GM19467 (cell line): ENCODE measurements around the gene EFNA1.

ENCODE experiments used
- ATAC-seq: cut with Tn5 transposase; IDR thresholded peaks from one replicate; pipeline ENCODE4 v1.9.1; 2021; ENCODE audit warnings: mild to moderate bottlenecking, moderate library complexity; ENCODE audit not compliant: unreplicated experiment

Gene EFNA1

GRCh38 chr1:155127105-155127966 lies at the start of gene EFNA1:
Gene EFNA1, plus strand, starts transcription at chr1:155127876. Its CDS starts 102 bp downstream, at chr1:155127978.
- no peak for ATAC-seq

DNA sequence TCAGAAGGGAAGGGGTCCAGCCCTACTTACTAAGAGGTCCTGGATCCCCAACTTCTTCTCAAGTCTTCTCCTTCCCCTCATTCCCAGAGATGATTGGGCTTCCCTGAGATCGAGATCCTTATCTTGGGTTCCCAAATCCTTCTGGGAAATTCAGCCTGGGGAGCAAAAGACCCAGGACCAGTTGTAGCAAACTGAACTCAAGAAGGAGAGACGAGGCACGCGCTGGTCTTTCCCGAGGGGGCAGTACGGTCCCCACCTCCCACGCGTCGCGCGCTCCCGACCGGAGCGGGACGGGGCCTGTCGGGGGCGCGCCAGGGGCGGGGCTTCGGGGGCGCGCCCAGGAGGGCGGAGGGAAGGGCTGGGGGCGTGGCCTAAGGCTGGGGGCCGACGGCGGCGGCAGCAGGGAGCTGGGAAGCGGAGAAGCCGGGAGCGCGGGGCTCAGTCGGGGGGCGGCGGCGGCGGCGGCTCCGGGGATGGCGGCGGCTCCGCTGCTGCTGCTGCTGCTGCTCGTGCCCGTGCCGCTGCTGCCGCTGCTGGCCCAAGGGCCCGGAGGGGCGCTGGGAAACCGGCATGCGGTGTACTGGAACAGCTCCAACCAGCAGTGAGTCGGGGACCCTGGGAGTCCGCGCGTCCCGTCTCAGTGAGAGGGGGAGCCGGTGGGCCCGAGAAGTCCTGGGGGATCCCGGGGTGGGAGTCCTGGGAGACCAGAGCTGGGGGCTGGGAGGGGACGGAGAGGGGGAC lies 49.0 kb upstream of the EFNA1 start, which contains the start of gene EFNA3:
Gene EFNA3, plus strand, starts transcription at position 369 of the 741 bp plus-strand sequence. Its CDS starts 105 bp downstream, at position 474.
- no peak for ATAC-seq

DNA sequence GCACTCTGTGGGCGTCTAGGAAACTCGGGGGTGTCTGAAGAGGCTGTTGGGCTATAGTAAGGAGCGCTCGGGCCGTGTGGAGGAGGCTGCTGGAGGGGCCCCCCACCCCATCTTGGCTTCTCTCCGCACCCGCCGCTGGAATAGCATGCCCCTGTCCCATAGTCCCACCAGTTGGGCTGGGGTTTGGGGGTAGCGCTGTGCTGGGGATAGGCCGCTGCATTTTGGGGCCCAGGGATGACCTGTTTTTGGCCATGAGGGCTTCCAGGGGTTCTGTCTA lies 48.5 kb upstream of the EFNA1 start:
- ATAC-seq, result no peak

DNA sequence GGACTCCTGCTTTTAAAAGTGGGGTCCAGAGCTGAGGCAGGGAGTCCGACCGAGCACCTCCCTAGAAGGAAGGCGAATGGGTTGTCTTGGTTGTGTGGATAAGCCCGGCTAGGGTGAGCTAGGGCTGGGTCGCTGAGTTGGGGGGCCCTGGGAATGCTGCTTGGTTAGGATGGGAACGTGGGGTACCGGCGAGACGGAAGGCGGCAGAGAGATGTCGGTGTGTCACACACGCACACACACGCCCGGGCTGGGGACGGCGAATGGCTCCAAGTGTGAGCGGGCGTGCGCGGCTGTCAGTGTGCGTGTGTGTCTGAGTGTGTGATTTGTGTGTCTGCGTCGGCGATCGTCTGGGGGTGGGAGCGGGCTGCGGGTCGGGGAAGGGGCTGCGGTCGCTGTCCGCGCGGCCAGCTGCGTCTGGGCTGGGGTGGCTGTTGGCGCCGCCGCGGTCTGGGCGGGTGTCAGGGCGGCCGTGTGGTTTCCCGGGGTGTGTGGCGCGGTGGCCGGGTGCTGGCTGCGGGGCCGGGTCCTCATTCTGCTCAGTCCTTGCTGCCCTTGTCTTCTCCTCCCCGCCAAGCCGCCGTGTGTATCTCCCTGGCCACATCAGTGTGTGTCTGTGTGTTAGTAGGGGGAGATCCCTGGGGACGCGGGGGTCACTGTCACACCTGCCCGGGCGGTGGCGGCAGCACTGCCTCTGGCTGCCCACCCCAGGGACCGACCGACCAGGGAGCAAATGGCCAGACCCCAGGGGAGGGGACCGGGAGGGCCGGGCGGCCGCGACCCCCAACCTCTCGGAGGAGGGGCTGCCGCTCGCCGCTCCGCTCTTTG lies 48.0 kb upstream of the EFNA1 start:
- no peak for ATAC-seq

DNA sequence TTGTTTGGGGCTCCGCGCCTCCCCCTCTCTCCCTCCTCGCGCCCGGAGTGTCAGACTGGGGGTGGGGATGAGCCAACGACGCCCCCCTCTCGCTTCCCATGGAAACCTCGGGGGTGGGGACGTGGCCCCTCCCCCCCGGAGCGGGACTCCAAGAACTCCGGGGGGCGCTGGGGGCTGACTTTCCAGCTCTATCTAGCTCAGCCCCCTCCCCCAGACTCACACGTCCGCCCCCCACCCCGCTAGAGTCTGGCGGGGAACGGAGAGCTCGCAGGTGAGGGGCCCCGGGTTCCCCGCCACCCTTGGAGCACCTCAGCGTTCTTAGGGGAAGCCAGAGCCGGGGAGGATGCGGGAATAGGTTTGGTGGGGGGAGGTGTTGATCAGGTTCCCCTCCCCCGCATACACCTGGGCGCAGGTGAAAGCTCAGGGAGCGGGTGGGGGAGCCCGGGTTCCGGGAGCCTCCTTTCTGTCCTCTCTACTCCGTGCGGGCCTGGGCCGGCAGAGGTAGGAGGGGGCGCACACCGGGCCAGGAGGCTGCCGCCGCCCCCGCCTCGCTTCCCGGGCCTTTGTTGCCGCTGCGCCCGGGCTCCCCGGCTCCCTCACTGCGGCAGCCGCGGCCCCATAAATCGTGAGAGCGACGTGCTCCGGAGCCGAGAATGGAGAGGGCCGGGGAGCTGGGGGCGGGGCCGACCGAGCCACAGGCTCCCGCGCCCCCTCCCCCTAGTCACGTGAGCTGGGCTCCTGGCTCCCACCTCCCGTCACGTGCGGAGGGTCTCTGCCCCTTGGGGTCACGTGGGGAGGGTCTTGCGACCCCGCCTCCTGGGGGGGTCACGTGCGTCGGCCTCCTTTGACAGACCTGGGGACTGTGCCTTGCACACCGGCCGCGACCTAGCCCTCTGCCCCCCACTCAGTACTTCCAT lies 47.1 kb upstream of the EFNA1 start:
- no peak for ATAC-seq

- ATAC-seq, result no peak
Observed at GRCh38 chr1:155081472-155082300, 46.0 kb upstream of the EFNA1 start.

DNA sequence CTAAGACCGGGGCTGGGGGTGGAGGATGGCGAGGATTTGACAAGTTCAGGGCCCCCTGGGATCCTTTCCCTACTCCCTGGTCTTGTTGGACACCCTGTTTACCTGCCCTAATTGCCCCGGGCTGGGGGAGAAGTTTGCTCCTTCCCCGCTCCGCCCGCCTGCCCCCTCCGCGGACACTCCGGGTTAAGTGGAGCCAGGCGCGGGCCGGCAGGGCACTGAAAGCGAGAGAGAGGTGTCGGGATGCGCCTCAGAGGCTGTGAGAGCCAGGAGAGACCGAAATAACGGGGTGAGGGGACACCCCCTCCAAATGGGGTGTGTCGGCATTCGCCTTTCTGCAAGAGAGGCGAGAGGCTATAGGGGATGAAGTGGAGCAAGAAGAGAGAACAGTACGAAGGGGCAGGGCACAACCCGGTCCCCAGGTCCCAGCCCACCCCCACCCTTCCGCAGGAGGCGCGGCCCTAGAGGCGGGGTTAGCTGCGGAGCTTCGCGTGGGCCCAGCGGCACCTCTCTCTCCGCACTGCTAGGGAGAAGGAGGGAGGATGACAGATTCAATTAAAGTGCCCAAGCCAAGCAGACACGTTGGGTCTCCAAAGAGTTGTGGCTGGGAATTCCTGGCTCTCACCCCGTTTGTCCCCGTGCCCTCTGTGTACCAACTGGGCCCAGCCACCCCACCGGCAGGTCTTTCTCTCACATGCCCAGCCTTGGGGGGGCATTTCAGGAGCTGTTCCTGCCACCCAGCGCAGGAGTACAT lies 45.2 kb upstream of the EFNA1 start:
- ATAC-seq, result no peak

- ATAC-seq, result no peak
Observed at GRCh38 chr1:155083052-155083541, 44.6 kb upstream of the EFNA1 start.

DNA sequence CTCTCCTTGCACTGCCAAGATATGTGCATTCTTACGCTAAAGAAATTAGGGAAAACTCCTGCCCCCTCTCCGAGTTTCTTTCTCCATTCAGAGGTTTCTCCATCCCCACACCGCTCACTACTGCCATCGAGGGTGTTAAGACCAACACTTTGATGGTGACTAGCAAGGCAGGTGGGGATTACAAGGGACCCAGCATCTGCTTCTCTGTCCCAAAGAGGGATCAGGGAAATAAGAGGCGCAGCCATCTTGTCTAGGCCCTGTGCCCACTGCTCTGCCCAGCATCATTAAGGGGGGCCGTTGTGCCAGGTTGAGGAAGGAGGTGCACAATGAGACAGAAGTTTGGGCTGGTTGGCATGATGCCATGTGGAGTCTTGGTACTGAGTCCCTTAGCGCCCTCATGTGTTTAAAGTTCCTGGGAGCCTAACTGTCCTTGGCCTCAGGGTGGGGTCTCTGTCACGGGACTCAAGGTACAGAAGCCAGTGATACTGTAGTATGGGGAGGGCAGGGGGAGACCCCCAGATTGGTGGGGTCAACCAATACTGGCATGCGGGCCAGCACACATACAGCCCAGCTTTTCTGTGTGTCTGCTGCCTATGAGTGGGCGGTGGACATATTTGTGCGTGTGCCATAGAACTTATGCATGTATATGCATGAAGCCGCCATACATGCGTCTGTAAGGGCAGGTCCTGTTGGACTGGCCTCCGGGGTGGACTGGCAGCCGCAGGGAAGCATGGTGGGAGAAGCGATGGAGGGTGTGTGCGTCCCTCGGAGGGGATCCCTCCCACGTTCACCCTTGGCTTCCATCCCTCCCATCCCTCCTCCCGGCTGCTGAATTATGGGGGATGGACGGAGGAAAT lies 43.6 kb upstream of the EFNA1 start:
- ATAC-seq, result no peak

- peak; percentile 72 for ATAC-seq
Observed at GRCh38 chr1:155084722-155085503, 42.8 kb upstream of the EFNA1 start.

DNA sequence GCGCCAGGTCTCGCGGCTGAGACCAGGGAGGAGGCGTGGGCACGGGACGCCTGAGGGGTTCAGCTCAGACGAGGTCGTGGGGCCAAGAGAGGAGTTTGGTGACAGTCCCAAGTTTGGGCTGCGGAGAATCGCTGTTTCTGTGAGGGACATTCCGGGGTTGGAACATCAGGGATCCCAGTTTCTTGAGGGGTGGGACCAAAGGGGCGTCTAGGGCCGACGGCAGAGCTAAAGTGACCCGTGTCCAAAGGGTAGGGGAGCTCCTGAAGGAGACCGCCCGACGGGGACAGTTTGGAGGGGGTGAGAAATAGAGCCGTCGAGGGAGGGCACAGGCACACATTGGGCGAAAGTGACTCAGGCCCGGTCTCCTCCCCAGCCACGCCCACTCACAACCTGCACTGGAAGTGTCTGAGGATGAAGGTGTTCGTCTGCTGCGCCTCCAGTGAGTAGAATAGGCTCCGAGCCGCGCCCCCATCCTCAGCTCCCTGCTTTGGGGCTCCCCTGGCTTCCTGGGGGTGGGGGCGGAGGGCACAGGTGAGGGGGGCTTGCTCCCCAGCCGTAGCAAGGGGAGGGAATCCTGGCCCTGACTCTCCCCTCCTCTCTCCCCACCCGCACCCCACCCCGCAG lies 42.1 kb upstream of the EFNA1 start:
- ATAC-seq, result no peak

DNA sequence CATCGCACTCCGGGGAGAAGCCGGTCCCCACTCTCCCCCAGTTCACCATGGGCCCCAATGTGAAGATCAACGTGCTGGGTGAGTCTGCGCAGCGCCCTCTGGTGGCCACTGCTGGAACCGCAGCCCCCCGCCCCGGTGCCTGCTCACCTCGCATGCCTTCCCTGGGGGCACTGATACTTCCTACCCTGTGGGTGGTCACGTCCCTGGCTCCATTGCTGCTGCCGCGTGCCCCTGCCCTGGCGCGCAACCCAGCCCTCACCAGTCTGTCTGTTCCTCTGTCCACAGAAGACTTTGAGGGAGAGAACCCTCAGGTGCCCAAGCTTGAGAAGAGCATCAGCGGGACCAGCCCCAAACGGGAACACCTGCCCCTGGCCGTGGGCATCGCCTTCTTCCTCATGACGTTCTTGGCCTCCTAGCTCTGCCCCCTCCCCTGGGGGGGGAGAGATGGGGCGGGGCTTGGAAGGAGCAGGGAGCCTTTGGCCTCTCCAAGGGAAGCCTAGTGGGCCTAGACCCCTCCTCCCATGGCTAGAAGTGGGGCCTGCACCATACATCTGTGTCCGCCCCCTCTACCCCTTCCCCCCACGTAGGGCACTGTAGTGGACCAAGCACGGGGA lies 41.4 kb upstream of the EFNA1 start:
- ATAC-seq, result no peak

DNA sequence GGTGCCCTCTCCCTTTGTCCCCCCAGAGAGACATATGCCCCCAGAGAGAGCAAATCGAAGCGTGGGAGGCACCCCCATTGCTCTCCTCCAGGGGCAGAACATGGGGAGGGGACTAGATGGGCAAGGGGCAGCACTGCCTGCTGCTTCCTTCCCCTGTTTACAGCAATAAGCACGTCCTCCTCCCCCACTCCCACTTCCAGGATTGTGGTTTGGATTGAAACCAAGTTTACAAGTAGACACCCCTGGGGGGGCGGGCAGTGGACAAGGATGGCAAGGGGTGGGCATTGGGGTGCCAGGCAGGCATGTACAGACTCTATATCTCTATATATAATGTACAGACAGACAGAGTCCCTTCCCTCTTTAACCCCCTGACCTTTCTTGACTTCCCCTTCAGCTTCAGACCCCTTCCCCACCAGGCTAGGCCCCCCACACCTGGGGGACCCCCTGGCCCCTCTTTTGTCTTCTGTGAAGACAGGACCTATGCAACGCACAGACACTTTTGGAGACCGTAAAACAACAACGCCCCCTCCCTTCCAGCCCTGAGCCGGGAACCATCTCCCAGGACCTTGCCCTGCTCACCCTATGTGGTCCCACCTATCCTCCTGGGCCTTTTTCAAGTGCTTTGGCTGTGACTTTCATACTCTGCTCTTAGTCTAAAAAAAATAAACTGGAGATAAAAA lies 40.7 kb upstream of the EFNA1 start:
- ATAC-seq, result no peak

DNA sequence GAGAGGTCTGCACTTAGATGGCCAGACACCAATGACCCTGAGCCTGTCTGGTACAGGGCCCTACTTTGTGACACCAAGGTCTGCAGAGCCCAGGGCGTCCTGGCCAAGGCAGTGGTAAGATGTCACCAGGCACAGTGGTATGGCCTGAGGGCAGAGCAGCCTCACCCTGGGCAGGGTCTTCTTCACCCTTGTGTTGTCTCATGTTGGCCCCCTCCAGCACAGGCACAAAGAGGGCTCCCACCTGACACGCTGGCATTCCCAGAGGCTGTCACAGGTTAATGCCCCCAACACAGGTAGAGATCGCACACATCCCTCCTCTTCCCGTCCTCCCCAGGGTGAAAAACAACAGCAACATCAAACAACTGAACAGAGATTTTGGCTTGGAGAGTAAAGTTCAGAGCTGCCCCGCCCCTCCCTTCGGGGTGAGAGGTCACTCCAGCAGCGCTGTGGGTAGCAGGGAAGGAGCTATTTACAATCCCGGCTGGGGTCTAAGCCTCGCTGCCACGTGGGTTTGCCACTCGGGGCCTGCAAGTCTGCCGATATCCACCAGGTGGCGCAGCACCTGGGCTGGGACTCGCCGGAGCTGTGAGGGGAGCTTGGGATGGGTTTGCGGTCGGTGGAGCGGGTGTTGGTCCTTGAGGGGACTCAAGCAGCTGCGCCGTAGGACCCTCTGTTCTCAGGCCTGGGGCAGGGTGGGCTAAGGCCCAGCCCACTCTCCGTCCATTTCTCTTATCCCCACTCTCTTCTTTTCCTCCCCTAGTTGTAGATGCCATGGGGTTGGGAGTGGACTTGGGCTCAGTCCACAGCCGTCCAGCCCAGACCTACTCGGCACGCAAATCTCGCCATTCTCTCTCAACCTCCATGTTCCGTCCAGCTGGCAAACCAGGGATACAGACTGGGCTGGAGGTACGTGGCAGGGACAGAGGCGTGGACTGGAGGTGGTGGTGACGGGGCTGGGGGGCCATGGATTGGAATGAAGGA lies 36.3 kb upstream of the EFNA1 start:
- no peak for ATAC-seq
